ENCODE data around the gene EIF4H.
"Not testable (repeated sequence)": the region's sequence is repeated elsewhere in the genome, so short reads cannot be mapped to it uniquely, and the experiment has no call there.

The EIF4H gene

DNA sequence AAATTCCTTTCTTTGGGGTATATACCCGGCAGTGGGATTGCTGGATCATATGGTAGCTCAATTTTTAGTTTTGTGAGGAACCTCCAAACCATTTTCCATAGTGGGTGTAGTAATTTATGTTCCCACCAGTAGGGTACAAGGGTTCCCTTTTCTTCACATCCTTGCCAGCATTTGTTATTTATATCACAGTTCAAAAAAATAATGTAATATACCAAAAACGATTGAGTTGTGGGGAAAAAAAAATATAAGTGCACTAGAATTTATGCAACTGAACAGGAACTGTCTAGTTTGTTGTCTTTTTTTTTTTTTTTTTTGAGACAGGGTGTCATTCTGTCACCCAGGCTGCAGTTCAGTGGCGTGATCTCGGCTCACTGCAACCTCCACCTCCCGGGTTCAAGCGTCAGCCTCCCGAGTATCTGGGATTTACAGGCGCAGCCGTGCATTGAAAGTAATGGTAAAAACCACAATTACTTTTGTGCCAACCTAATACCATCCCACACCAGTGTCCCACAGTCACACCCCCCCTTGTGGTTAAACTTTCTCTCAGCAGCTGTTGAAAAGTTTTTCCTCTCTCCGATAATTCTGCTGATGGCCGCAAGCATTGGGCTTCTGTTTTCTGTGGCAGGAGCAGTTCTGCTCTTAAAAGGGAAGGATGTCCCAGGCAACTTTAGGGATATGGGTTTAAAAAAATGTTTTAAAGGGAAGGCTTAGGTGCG, 28.8 kb downstream of the EIF4H start:
- no peak for DNase-seq

DNA sequence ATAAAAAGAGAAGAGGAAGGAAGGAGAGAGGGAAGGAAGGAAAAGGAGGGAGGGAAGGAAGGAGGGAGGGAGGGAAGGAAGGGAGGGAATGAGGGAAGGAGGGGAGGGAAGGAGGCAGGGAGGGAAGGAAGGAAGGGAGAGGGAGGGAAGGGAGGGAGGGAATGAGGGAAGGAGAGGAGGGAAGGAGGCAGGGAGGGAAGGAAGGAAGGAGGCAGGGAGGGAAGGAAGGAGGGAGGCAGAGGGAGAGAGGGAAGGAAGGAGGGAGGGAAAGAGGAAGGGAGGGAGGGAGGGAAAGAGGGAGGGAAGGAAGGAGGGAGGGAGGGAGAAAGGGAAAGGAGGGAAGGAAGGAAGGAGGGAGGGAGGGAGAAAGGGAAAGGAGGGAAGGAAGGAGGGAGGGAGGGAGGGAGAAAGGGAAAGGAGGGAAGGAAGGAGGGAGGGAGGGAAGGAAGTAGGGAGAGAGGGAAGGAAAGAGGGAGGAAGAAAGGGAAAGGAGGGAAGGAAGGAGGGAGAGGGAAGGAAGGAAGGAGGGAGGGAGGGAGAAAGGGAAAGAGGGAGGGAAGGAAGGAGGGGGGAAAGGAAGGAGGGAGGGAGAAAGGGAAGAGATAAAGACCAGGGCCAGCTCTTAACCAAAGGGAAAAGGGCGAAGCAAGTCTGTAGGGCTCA, 29.9 kb downstream of the EIF4H start:
- no peak for DNase-seq

GRCh38 chr7:74206052-74206451, 31.9 kb downstream of the EIF4H start:
- not testable (repeated sequence) for DNase-seq

- DNase-seq = peak; percentile 54
Observed at GRCh38 chr7:74206589-74207120, 32.5 kb downstream of the EIF4H start.

- no peak for DNase-seq
Observed at GRCh38 chr7:74207586-74207985, 33.4 kb downstream of the EIF4H start.

DNA sequence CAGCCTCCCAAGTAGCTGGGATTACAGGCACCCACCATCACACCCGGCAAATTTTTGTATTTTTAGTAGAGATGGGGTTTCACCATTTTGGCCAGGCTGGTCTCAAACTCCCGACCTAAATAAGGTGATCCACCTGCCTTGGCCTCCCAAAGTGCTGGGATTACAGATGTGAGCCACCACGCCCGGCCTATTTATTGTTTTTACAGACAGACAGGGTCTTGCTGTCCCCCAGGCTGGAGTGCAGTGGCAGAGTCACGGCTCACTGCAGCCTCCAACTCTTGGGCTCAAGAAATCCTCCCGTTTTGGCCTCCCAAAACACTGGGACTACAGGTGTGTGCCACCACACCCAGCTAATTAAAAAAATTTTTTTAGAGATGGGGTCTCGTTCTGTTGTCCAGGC, 34.1 kb downstream of the EIF4H start:
- not testable (repeated sequence) for DNase-seq

GRCh38 chr7:74212661-74213060, 38.5 kb downstream of the EIF4H start:
- no peak for DNase-seq

DNA sequence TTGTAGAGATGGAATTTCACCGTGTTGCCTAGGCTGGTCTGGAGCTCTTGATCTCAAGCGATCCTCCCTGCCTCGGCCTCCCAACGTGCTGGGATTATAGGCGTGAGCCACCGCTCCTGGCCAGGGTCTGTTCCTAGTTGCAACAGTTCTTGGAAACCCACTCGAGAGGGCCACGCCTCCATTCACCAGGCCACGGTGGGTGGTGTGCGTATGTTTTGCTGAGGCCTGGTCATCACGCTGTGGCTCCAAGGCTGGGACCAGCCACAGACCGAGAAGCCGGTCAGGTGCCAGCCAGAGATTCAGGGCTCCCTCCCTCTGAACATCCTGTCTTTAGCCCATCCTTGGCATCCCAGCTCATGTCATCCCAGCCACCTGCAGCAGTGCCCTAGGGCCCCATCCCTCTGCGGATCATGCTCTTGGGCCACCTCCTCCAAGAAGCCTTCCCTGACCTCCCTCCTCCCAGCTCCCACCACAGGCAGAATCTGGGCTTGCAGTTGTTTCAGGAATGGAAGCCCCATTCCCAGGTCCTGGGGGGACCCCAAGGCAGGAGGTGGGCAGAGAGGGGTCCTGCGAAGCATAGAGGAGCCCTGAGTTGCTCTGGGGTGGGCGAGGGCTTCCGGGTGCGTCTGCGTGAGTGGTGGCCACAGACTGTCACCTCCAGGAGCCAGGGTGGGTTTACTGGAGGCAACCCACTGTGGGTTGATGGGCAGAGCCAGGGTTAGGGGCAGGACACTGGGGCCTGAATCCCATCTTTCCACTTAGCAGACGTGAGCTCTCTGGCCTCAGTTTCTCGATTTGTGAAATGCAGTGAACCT, 40.9 kb downstream of the EIF4H start:
- DNase-seq = no peak

- no peak for DNase-seq
Observed at GRCh38 chr7:74215921-74216320, 41.8 kb downstream of the EIF4H start.

DNA sequence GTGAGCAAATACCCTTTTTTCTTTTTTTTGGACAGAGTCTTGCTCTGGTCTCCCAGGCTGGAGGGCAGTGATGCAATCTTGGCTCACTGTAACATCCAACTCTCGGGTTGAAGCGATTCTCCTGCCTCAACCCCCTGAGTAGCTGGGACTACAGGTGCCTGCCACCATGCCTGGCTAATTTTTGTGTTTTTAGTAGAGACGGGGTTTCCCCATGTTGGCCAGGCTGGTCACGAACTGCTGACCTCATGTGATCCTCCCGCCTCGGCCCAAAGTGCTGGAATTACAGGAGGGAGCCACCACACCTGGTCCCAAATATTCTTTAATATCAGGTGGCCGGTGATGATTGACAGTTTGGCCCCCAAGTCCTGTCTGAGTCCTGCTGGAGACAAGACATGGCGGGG, 42.2 kb downstream of the EIF4H start:
- no peak for DNase-seq

- no peak for DNase-seq
Observed at GRCh38 chr7:74217455-74218342, 43.5 kb downstream of the EIF4H start.

DNA sequence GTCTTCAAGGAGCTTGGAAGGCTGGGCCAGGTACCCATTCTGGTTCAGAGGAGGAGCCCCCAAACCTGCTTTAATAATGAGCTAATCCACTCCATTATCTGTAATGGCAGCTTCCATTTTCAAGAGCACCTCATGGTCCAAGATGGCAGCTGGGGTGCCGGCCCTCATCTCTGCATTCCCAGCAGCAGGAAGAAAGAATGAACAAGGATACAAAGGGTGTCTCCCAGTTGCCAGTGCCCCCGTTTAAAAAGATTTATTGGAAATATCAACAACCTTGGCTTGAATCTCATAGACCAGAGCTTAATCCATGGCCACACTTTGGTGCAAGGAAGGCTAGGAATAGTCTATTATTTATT, 44.2 kb downstream of the EIF4H start:
- no peak for DNase-seq

DNA sequence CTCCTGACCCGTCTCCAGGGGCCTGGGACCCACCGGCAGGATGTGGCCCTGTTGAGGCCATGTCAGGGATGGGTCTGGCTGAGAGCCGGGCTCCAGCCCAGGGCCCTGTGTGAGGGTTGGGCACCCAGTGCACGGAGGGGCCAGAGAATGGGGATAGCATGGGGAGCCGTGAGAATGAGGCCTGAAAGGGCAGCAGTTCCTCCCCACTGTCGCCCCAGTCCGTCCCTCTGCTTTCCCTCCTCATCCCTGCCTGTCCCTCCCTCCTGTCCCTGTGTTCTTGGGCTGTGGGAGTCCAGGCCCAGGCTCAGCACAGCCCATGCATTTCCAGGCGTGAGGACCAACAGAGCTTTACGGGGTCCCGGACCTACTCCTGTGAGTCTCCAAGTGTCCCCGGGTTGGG, 45.3 kb downstream of the EIF4H start:
- DNase-seq = no peak

- DNase-seq = no peak
Observed at GRCh38 chr7:74220229-74220628, 46.1 kb downstream of the EIF4H start.

GRCh38 chr7:74221713-74222112, 47.6 kb downstream of the EIF4H start:
- no peak for DNase-seq

- no peak for DNase-seq
Observed at GRCh38 chr7:74222851-74223710, 48.9 kb downstream of the EIF4H start.

DNA sequence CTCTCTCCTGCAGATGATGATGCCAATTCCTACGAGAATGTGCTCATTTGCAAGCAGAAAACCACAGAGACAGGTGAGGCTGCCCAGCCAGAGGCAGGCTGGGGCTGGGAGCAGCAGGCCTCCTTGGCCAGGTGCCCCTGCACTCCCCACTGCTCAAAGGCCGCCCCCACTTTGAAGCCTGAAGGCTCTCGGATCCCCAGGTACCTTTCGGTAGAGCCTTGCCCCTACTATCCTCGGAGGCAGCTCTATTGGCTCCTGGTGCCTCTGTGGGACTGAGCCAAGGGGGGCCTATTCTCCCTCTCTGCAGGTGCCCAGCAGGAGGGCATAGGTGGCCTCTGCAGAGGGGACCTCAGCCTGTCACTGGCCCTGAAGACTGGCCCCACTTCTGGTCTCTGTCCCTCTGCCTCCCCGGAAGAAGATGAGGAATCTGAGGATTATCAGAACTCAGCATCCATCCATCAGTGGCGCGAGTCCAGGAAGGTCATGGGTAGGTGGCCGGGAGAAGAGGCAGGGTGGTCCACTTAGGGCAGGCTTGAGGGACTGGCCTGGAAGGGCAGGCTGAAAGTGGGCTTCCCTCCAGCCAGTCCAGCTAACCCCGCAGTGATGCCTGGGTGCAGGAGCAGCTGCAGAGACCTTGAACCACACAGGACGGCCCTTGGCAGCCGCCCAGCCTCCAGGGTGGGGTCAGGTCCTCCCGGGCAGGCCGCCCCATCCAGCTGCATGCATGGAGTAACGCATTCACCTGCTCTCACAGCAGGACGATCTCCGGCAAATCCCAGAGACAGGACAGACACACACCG, 49.8 kb downstream of the EIF4H start:
- no peak for DNase-seq

DNA sequence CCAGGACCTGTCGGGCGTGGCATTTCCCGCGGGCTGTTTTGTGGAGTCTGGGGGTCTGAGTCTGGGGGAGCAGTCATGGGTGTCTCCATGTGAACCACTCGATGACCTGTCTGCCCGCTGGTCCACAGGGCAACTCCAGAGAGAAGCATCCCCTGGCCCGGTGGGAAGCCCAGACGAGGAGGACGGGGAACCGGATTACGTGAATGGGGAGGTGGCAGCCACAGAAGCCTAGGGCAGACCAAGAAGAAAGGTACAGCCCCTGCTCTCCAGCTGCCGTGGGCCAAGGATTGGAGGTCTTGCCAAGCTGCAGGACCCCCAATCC, 50.3 kb downstream of the EIF4H start:
- DNase-seq = no peak

DNA sequence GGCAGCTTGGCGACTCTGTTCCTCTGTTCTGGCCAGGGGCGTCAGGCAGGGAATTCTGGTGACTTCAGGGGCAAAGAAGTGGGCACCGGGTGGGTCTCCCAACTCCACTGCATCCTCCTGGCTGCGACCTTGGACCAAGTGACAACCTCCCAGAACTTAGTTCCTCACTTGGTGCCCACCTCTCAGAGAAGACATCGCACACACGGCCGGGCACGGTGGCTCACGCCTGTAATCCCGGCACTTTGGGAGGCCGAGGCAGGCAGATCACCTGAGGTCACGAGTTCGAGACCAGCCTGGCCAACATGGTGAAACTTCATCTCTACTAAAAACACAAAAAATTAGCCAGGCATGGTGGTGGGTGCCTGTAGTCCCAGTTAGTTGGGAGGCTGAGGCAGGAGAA, 50.8 kb downstream of the EIF4H start:
- DNase-seq = not testable (repeated sequence)

GRCh38 chr7:74225400-74225799, 51.2 kb downstream of the EIF4H start:
- no peak for DNase-seq

- no peak for DNase-seq
Observed at GRCh38 chr7:74226633-74227032, 52.5 kb downstream of the EIF4H start.

All from NCI-H748 treated with DMSO at 0.1 percent for 48 hours (cell line).